ENCODE measurements around the gene KCNQ2. TPM values are rescaled to one million over a fixed set of nuclear protein-coding genes. Genes with fewer than 3 reads are reported as not detected.

The KCNQ2 gene
- total and polyA plus RNA-seq, 2 experiments from 2014 or later, result 68.5 to 92.4 TPM

DNA sequence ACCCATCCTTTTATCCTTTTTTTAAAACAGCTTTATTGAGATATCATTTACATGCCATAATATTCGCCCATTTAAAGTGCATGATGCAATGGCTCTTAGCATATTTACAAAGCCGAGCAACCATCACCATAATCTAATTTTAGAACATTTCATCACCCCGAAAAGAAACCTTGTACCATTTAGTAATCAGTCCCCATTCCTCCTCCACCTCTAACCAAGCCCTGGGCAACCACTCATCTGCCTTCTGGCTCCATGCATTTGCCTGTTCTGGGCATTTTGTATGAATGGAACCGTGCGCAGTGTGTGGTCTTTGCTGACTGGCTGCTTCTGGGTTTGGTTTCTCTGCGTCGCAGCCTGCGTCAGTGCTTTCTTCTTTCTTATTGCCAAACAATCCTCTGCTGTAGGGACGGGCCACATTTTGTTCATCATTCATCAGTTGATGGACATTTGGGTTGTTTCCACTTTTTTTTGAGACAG lies 36.7 kb upstream of the KCNQ2 start:
- Histone ChIP-seq H3K4me3 (no peak overlapping the region), H3K4me1 (ENCODE audit: insufficient read depth) (no peaks in the 10 kb centered on the region), H3K79me2 (replicated peaks; ENCODE audit: insufficient read depth) (no peaks in the 10 kb centered on the region), H4K20me1 (replicated peaks; ENCODE audit: insufficient read depth) (no peaks in the 10 kb centered on the region), H3K9me2 (ENCODE audit: insufficient read depth) (no peaks in the 10 kb centered on the region), H3K36me3 (ENCODE audit: insufficient read depth) (no peaks in the 10 kb centered on the region), H3K27me3 (ENCODE audit: insufficient read depth) (no peaks in the 10 kb centered on the region), H3K4me2 (no peak overlapping the region), H2AFZ (no peak overlapping the region; the same call in 1 of the 2 replicates), H3K27ac (ENCODE audit: low read depth) (no peak overlapping the region), H3F3A (replicated peaks; ENCODE audit: low read depth) (0 out of 2 replicates have a peak, but pooled peaks cover 3% of the 10 kb centered on the region)
- no peak for ATAC-seq
- Mint-ChIP-seq H3K9me3 (peaks cover 43% of the 10 kb centered on the region), H3K4me1 (peaks cover 3% of the 10 kb centered on the region; the same call in 1 of the 3 replicates), H3K36me3 (ENCODE audit: low read depth) (peaks cover 16% of the 10 kb centered on the region), H3K27me3 (ENCODE audit: insufficient read depth, low read depth, poor library complexity) (peaks cover 4% of the 10 kb centered on the region), H3K27ac (no peak overlapping the region), H3K4me3 (no peak overlapping the region)
- no peak for DNase-seq (ENCODE audit: low spot score)
- TF ChIP-seq CREB1 (CRISPR knock-in tag; IDR thresholded peaks at IDR 0.05; ENCODE audit: low read depth) (no peak), ZNF331 (CRISPR knock-in tag; IDR thresholded peaks at IDR 0.05; ENCODE audit: low read depth) (no peak), STAT1 (IDR thresholded peaks at IDR 0.05; ENCODE audit: unreplicated experiment) (no peak), JUNB (IDR thresholded peaks at IDR 0.05; ENCODE audit: unreplicated experiment) (no peak), NANOG (IDR thresholded peaks at IDR 0.05; ENCODE audit: borderline replicate concordance) (no peak), POLR2AphosphoS5 (IDR thresholded peaks at IDR 0.05; ENCODE audit: low read depth) (no peak), EZH2phosphoT487 (IDR thresholded peaks at IDR 0.05; ENCODE audit: unreplicated experiment) (no peak), EZH2 (IDR thresholded peaks at IDR 0.05; ENCODE audit: low read depth, unreplicated experiment) (no peak)
- TF ChIP-seq, protein P1, sequence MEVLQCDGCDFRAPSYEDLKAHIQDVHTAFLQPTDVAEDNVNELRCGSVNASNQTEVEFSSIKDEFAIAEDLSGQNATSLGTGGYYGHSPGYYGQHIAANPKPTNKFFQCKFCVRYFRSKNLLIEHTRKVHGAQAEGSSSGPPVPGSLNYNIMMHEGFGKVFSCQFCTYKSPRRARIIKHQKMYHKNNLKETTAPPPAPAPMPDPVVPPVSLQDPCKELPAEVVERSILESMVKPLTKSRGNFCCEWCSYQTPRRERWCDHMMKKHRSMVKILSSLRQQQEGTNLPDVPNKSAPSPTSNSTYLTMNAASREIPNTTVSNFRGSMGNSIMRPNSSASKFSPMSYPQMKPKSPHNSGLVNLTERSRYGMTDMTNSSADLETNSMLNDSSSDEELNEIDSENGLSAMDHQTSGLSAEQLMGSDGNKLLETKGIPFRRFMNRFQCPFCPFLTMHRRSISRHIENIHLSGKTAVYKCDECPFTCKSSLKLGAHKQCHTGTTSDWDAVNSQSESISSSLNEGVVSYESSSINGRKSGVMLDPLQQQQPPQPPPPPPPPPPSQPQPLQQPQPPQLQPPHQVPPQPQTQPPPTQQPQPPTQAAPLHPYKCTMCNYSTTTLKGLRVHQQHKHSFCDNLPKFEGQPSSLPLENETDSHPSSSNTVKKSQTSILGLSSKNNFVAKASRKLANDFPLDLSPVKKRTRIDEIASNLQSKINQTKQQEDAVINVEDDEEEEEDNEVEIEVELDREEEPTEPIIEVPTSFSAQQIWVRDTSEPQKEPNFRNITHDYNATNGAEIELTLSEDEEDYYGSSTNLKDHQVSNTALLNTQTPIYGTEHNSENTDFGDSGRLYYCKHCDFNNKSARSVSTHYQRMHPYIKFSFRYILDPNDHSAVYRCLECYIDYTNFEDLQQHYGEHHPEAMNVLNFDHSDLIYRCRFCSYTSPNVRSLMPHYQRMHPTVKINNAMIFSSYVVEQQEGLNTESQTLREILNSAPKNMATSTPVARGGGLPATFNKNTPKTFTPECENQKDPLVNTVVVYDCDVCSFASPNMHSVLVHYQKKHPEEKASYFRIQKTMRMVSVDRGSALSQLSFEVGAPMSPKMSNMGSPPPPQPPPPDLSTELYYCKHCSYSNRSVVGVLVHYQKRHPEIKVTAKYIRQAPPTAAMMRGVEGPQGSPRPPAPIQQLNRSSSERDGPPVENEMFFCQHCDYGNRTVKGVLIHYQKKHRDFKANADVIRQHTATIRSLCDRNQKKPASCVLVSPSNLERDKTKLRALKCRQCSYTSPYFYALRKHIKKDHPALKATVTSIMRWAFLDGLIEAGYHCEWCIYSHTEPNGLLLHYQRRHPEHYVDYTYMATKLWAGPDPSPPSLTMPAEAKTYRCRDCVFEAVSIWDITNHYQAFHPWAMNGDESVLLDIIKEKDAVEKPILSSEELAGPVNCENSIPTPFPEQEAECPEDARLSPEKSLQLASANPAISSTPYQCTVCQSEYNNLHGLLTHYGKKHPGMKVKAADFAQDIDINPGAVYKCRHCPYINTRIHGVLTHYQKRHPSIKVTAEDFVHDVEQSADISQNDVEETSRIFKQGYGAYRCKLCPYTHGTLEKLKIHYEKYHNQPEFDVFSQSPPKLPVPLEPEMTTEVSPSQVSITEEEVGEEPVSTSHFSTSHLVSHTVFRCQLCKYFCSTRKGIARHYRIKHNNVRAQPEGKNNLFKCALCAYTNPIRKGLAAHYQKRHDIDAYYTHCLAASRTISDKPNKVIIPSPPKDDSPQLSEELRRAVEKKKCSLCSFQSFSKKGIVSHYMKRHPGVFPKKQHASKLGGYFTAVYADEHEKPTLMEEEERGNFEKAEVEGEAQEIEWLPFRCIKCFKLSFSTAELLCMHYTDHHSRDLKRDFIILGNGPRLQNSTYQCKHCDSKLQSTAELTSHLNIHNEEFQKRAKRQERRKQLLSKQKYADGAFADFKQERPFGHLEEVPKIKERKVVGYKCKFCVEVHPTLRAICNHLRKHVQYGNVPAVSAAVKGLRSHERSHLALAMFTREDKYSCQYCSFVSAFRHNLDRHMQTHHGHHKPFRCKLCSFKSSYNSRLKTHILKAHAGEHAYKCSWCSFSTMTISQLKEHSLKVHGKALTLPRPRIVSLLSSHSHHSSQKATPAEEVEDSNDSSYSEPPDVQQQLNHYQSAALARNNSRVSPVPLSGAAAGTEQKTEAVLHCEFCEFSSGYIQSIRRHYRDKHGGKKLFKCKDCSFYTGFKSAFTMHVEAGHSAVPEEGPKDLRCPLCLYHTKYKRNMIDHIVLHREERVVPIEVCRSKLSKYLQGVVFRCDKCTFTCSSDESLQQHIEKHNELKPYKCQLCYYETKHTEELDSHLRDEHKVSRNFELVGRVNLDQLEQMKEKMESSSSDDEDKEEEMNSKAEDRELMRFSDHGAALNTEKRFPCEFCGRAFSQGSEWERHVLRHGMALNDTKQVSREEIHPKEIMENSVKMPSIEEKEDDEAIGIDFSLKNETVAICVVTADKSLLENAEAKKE (CRISPR knock-in tag; IDR thresholded peaks at IDR 0.05), result no peak
- TF ChIP-seq, protein P2, sequence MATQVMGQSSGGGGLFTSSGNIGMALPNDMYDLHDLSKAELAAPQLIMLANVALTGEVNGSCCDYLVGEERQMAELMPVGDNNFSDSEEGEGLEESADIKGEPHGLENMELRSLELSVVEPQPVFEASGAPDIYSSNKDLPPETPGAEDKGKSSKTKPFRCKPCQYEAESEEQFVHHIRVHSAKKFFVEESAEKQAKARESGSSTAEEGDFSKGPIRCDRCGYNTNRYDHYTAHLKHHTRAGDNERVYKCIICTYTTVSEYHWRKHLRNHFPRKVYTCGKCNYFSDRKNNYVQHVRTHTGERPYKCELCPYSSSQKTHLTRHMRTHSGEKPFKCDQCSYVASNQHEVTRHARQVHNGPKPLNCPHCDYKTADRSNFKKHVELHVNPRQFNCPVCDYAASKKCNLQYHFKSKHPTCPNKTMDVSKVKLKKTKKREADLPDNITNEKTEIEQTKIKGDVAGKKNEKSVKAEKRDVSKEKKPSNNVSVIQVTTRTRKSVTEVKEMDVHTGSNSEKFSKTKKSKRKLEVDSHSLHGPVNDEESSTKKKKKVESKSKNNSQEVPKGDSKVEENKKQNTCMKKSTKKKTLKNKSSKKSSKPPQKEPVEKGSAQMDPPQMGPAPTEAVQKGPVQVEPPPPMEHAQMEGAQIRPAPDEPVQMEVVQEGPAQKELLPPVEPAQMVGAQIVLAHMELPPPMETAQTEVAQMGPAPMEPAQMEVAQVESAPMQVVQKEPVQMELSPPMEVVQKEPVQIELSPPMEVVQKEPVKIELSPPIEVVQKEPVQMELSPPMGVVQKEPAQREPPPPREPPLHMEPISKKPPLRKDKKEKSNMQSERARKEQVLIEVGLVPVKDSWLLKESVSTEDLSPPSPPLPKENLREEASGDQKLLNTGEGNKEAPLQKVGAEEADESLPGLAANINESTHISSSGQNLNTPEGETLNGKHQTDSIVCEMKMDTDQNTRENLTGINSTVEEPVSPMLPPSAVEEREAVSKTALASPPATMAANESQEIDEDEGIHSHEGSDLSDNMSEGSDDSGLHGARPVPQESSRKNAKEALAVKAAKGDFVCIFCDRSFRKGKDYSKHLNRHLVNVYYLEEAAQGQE (IDR thresholded peaks at IDR 0.05; ENCODE audit: unreplicated experiment), result no peak
- TF ChIP-seq, protein P3, sequence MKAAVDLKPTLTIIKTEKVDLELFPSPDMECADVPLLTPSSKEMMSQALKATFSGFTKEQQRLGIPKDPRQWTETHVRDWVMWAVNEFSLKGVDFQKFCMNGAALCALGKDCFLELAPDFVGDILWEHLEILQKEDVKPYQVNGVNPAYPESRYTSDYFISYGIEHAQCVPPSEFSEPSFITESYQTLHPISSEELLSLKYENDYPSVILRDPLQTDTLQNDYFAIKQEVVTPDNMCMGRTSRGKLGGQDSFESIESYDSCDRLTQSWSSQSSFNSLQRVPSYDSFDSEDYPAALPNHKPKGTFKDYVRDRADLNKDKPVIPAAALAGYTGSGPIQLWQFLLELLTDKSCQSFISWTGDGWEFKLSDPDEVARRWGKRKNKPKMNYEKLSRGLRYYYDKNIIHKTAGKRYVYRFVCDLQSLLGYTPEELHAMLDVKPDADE (IDR thresholded peaks at IDR 0.05), result no peak

Measured in GM23338 (cell line).